Measurements from ENCODE around the gene NGLY1. TPM values are rescaled to one million over a fixed set of nuclear protein-coding genes. Genes with fewer than 3 reads are reported as not detected.
A peak's percentile ranks its signal among the peaks of the same experiment; 100 is the strongest.

The NGLY1 gene
- total and polyA plus RNA-seq, 2 donors from 2014 or later = 22.6 to 32.0 TPM

- H3K9ac ChIP-seq (ENCODE audit: low read length in 3 of 3) = no peak overlapping the region
- no peak for DNase-seq
- intact Hi-C loops (cut with DNase I) = no loop called here
- no peaks in the 10 kb centered on the region for H3K9me3 ChIP-seq (ENCODE audit: control insufficient read depth in 2 of 3, insufficient read depth in 1 of 3, low read length in 3 of 3)
- no peaks in the 10 kb centered on the region for H3K36me3 ChIP-seq (ENCODE audit: control insufficient read depth in 2 of 3, insufficient read depth in 3 of 3, low read length in 3 of 3)
- no peaks in the 10 kb centered on the region for H3K27me3 ChIP-seq (ENCODE audit: control insufficient read depth, insufficient read depth, low read length)
- no peak overlapping the region for H3K4me3 ChIP-seq (ENCODE audit: low read length in 3 of 3)
- H3K27ac ChIP-seq (ENCODE audit: low read depth in 2 of 2, low read length in 2 of 2) = no peak overlapping the region
- peaks cover 0 to 22% (median 10%) of the 10 kb centered on the region in 3 donors for H3K4me1 ChIP-seq (ENCODE audit: control insufficient read depth in 2 of 3, insufficient read depth in 2 of 3, low read depth in 1 of 3, low read length in 3 of 3)
- no peak for FAIRE-seq
- TF ChIP-seq, protein P1, sequence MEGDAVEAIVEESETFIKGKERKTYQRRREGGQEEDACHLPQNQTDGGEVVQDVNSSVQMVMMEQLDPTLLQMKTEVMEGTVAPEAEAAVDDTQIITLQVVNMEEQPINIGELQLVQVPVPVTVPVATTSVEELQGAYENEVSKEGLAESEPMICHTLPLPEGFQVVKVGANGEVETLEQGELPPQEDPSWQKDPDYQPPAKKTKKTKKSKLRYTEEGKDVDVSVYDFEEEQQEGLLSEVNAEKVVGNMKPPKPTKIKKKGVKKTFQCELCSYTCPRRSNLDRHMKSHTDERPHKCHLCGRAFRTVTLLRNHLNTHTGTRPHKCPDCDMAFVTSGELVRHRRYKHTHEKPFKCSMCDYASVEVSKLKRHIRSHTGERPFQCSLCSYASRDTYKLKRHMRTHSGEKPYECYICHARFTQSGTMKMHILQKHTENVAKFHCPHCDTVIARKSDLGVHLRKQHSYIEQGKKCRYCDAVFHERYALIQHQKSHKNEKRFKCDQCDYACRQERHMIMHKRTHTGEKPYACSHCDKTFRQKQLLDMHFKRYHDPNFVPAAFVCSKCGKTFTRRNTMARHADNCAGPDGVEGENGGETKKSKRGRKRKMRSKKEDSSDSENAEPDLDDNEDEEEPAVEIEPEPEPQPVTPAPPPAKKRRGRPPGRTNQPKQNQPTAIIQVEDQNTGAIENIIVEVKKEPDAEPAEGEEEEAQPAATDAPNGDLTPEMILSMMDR (IDR thresholded peaks at IDR 0.05; ENCODE audit: borderline replicate concordance, extremely low read depth, insufficient read depth) = no peak
Observed at GRCh38 chr3:25785826-25786225, 2.6 kb upstream of the NGLY1 start.

DNA sequence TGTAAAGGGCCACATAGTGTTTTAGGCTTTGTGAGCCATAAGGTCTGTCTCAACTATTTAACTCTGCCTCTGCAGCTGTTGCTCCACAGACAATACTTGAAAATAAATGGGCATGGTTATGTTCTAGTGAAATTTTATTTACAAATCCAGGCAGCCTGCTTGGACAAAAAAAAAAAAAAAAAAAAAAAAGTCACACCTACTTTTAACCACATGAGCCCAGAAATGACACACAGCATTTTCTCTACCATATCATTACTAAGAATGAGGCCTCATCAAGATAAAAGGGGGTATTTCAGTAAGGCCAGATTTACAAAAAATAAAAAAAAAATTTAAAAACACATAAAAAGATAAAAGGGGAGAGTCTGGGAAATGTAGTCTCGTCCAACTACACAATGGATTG, 1.7 kb upstream of the NGLY1 start:
- no peak for DNase-seq
- Histone ChIP-seq H3K36me3 (ENCODE audit: control insufficient read depth in 2 of 3, insufficient read depth in 3 of 3, low read length in 3 of 3) (no peaks in the 10 kb centered on the region), H3K27me3 (ENCODE audit: control insufficient read depth, insufficient read depth, low read length) (no peaks in the 10 kb centered on the region), H3K27ac (ENCODE audit: low read depth in 2 of 2, low read length in 2 of 2) (no peak overlapping the region), H3K9me3 (ENCODE audit: control insufficient read depth in 2 of 3, insufficient read depth in 1 of 3, low read length in 3 of 3) (no peaks in the 10 kb centered on the region), H3K4me3 (ENCODE audit: low read length in 3 of 3) (no peak overlapping the region), H3K4me1 (ENCODE audit: control insufficient read depth in 2 of 3, insufficient read depth in 2 of 3, low read depth in 1 of 3, low read length in 3 of 3) (peaks cover 0 to 19% (median 9%) of the 10 kb centered on the region in 3 donors), H3K9ac (ENCODE audit: low read length in 3 of 3) (no peak overlapping the region)
- TF ChIP-seq, protein P1 (IDR thresholded peaks at IDR 0.05; ENCODE audit: borderline replicate concordance, extremely low read depth, insufficient read depth) = no peak
- FAIRE-seq = no peak
- intact Hi-C loops (cut with DNase I) = no loop called here

DNA sequence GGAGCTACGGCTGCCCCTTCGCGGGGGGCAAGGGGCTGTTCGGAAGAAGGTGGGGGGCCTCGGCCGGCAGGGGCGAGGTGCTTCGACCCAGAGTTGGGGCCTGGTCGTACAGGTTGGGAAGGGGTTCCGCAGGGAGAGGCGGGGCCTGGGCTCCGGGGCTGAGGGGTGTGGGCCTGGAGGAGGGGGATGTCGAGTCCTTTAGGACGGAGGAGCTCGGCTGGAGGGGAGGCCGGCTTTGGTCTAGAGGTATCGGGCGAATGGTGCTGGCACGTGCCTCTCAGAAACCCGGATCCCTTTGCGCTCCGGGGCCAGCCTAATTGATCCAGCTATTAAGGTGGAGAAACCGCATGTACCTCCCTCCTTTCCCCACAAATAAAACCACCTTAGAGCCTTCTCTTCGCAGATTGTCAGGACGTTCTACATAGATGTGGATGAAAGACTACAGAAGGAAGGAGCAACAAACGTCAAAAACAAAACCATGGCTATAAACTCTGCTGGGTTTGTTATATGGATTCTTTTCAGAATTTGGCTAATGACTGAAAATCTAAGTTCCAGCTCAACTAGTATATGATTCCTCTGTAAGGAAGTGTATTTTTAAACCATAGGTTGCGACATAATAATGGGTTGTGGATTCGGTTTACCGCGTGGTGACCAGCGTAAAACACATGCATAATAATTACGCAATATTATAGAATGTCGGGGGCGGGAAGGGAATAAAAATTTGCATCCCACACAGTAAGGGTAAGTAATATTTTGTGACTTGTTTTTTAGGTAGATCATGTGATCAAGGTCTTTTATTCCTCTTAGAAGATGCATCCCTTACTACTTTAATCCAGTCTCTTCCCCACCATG, 644 bp upstream of the NGLY1 start:
- DNase-seq = peak in 4 of 5 donors; percentile 76 to 91 (median 84)
- H3K27ac ChIP-seq (ENCODE audit: low read depth in 2 of 2, low read length in 2 of 2) = peak overlapping the region; percentile 60 to 74

More for the DNA sequence above, 644 bp upstream of the NGLY1 start:
- intact Hi-C loops (cut with DNase I) = no loop called here
- peaks cover 0 to 19% (median 9%) of the 10 kb centered on the region in 3 donors for H3K4me1 ChIP-seq (ENCODE audit: control insufficient read depth in 2 of 3, insufficient read depth in 2 of 3, low read depth in 1 of 3, low read length in 3 of 3)
- no peaks in the 10 kb centered on the region for H3K27me3 ChIP-seq (ENCODE audit: control insufficient read depth, insufficient read depth, low read length)
- peak overlapping the region; percentile 38 to 66 (median 47) for H3K4me3 ChIP-seq (ENCODE audit: low read length in 3 of 3)
- H3K36me3 ChIP-seq (ENCODE audit: control insufficient read depth in 2 of 3, insufficient read depth in 3 of 3, low read length in 3 of 3) = no peaks in the 10 kb centered on the region
- no peaks in the 10 kb centered on the region for H3K9me3 ChIP-seq (ENCODE audit: control insufficient read depth in 2 of 3, insufficient read depth in 1 of 3, low read length in 3 of 3)
- TF ChIP-seq, protein P1 (IDR thresholded peaks at IDR 0.05; ENCODE audit: borderline replicate concordance, extremely low read depth, insufficient read depth) = no peak
- FAIRE-seq = no peak
- H3K9ac ChIP-seq (ENCODE audit: low read length in 3 of 3) = peak overlapping the region in 1 of 3 donors; percentile 35
